Peyer's patch (tissue), 4 donors: ENCODE results near the gene IARS2.

Source experiments
- POLR2A ChIP-seq, 2 donors: fragments of 450-650 bp; IDR thresholded peaks; one replicate each; pipeline ENCODE4 v1.5.1; 2017; ENCODE audit warnings: antibody characterized with exemption in 2 of 2, mild to moderate bottlenecking in 2 of 2, moderate library complexity in 2 of 2
- TF ChIP-seq, protein P1 (sequence below), 6 experiments: fragments of 450-650 bp in 4 of 6; fragments of 200-600 bp in 2 of 6; sonication (generic) in 1 of 6; IDR thresholded peaks; one replicate each; pipeline ENCODE4 v1.5.1; 2017 to 2019; ENCODE audit warnings: antibody characterized with exemption in 6 of 6, mild to moderate bottlenecking in 3 of 6, moderate library complexity in 1 of 6

DNA sequence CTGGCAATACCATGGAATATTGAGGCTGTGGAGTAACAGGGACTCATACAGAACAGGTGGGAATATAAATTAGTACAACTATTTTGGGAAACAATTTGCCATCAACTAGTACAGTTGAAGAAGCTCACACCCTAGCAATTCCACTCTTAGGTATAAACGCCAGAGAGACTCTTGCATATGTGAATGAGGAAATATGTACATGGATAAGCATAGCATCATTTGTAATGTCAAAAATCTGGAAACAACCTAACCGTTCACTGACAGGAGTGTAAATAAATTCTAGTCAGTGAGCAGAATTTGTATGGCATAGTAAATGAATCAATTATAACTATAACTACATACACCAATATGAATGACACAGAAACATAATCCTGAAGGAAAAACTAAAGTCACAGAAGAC is 94.6 kb downstream of the IARS2 start:
- TF ChIP-seq, protein P1, sequence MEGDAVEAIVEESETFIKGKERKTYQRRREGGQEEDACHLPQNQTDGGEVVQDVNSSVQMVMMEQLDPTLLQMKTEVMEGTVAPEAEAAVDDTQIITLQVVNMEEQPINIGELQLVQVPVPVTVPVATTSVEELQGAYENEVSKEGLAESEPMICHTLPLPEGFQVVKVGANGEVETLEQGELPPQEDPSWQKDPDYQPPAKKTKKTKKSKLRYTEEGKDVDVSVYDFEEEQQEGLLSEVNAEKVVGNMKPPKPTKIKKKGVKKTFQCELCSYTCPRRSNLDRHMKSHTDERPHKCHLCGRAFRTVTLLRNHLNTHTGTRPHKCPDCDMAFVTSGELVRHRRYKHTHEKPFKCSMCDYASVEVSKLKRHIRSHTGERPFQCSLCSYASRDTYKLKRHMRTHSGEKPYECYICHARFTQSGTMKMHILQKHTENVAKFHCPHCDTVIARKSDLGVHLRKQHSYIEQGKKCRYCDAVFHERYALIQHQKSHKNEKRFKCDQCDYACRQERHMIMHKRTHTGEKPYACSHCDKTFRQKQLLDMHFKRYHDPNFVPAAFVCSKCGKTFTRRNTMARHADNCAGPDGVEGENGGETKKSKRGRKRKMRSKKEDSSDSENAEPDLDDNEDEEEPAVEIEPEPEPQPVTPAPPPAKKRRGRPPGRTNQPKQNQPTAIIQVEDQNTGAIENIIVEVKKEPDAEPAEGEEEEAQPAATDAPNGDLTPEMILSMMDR (IDR thresholded peaks at IDR 0.05) = no peak
- TF ChIP-seq POLR2A (IDR thresholded peaks at IDR 0.05) = no peak
